HCT116 (cell line): ENCODE results near the gene ABHD5.

ENCODE experiments used
- CEBPB ChIP-seq: IDR thresholded peaks from 2 replicates; pipeline ENCODE4 v1.6.1; 2012; ENCODE audit warnings: low read depth
- ELF1 ChIP-seq: IDR thresholded peaks from 2 replicates; pipeline ENCODE4 v1.6.1; 2012; ENCODE audit warnings: low read depth, borderline replicate concordance
- EZH2 ChIP-seq: fragments of 200-600 bp; sonication (generic); IDR thresholded peaks from 2 replicates; pipeline ENCODE4 v1.6.1; 2017; ENCODE audit warnings: antibody characterized with exemption, mixed run types
- POLR2A ChIP-seq: IDR thresholded peaks from 2 replicates; pipeline ENCODE4 v1.7.0; 2011; ENCODE audit warnings: borderline replicate concordance; ENCODE audit not compliant: insufficient read depth, insufficient read length; ENCODE audit errors: extremely low read depth
- POLR2AphosphoS5 ChIP-seq: IDR thresholded peaks from 2 replicates; pipeline ENCODE4 v1.6.1; 2011; ENCODE audit warnings: mild to moderate bottlenecking, low read depth, low read length, moderate library complexity
- RAD21 ChIP-seq: IDR thresholded peaks from 2 replicates; pipeline ENCODE4 v1.6.1; 2012; ENCODE audit warnings: low read depth, mild to moderate bottlenecking
- SIN3A ChIP-seq: IDR thresholded peaks from 2 replicates; pipeline ENCODE4 v1.6.1; 2012; ENCODE audit warnings: low read depth
- SP1 ChIP-seq: IDR thresholded peaks from 2 replicates; pipeline ENCODE4 v1.6.1; 2012; ENCODE audit warnings: low read depth
- YY1 ChIP-seq: IDR thresholded peaks from 2 replicates; pipeline ENCODE4 v1.6.1; 2011; ENCODE audit warnings: low read length, low read depth, moderate library complexity, mild to moderate bottlenecking; ENCODE audit not compliant: insufficient replicate concordance; ENCODE audit errors: extremely low read depth
- TF ChIP-seq, protein P1 (sequence below), 3 experiments: fragments of 200-600 bp in 1 of 3; sonication (generic) in 1 of 3; IDR thresholded peaks in 2 of 3; conservative IDR thresholded peaks in 1 of 3; 2 replicates each; pipeline ENCODE4 v1.5.1; 2012 to 2017; ENCODE audit warnings: low read depth in 2 of 3, low read length in 2 of 3, antibody characterized with exemption in 1 of 3, borderline replicate concordance in 1 of 3, control low read depth in 1 of 3, mild to moderate bottlenecking in 1 of 3, mixed read lengths in 1 of 3, mixed run types in 1 of 3, moderate library complexity in 1 of 3; ENCODE audit not compliant: insufficient read depth in 1 of 3
- TF ChIP-seq, protein P2 (sequence below): IDR thresholded peaks from 2 replicates; pipeline ENCODE4 v1.6.1; 2012

DNA sequence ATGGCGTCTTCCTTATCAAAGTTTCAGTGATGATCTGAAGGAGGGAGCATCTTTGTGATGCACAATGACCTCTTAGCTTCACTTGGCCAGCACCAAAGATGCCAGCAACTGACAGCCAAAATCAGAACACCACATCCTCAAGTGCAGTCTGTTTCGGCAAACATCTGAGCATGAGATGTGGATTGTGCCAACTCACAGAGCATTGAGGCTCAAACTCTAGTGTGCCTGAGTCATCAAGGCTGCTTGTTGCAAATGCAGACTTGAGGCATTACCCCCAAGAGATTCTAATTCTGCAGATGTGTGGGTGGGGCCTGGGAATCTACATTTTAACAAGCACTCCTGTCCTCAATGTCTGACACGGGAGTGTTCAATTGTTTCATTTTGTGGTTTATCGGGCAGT is 35.8 kb downstream of the ABHD5 start:
- TF ChIP-seq SIN3A (no peak), CEBPB (no peak), POLR2AphosphoS5 (no peak), RAD21 (no peak), POLR2A (no peak), SP1 (no peak), YY1 (no peak), ELF1 (no peak), EZH2 (no peak)
- TF ChIP-seq, protein P1, sequence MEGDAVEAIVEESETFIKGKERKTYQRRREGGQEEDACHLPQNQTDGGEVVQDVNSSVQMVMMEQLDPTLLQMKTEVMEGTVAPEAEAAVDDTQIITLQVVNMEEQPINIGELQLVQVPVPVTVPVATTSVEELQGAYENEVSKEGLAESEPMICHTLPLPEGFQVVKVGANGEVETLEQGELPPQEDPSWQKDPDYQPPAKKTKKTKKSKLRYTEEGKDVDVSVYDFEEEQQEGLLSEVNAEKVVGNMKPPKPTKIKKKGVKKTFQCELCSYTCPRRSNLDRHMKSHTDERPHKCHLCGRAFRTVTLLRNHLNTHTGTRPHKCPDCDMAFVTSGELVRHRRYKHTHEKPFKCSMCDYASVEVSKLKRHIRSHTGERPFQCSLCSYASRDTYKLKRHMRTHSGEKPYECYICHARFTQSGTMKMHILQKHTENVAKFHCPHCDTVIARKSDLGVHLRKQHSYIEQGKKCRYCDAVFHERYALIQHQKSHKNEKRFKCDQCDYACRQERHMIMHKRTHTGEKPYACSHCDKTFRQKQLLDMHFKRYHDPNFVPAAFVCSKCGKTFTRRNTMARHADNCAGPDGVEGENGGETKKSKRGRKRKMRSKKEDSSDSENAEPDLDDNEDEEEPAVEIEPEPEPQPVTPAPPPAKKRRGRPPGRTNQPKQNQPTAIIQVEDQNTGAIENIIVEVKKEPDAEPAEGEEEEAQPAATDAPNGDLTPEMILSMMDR (IDR thresholded peaks at IDR 0.05 in 2 of 3, conservative IDR thresholded peaks at IDR 0.05 in 1 of 3; ENCODE audit: borderline replicate concordance in 1 of 3, insufficient read depth in 1 of 3, low read depth in 2 of 3, low read length in 2 of 3) = no peak
- TF ChIP-seq, protein P2, sequence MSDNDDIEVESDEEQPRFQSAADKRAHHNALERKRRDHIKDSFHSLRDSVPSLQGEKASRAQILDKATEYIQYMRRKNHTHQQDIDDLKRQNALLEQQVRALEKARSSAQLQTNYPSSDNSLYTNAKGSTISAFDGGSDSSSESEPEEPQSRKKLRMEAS = no peak
